Retinal pigment epithelial cell (primary cell): ENCODE results near the gene EEF1A2.

ENCODE experiments used
- DNase-seq: peaks from one replicate; pipeline ENCODE4 v3.0.0-alpha.2; 2010; ENCODE audit warnings: low read depth
- H3K4me3 ChIP-seq: 2 replicates; pipeline ENCODE4 v1.5.1; 2011; ENCODE audit warnings: mild to moderate bottlenecking, low read length, control low read depth, moderate library complexity
- TF ChIP-seq, protein P1 (sequence below): conservative IDR thresholded peaks from 2 replicates; pipeline ENCODE4 v1.5.1; 2011; ENCODE audit warnings: low read depth, low read length, control low read depth, inconsistent platforms

The EEF1A2 gene

DNA sequence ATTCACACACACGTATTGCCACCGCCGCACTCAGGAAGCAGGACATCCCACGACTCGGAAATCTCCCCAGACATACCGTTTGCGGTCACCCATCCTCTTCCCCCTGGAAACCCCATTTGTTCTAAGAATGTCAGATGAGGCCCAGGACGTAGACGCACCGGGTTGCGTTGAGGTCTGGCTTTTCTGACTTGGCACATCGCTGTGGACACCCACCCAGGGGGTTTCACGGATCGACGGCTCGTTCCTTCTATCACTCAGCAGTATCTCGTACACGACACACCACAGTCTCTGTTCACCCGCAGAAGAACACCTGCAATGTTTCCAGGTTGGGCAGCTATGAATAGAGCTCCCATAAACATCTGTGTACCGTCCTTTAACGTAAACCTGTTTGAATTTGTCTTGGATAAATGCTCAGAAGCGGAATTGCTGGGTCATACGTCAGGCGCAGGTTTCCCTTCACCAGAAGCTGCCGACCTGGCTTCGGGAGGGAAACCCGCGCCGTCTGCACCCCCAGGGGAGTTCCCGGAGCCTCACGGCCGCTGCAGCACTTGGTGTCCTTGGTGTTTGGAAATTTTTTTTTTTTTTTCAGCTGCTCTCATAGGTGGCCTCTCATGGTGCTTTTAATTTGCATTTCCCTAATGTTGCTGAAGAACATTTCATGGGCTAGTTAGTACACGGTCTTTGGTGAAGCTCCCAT, 9.3 kb upstream of the EEF1A2 start:
- no peak for DNase-seq
- no peak overlapping the region for H3K4me3 ChIP-seq
- TF ChIP-seq, protein P1, sequence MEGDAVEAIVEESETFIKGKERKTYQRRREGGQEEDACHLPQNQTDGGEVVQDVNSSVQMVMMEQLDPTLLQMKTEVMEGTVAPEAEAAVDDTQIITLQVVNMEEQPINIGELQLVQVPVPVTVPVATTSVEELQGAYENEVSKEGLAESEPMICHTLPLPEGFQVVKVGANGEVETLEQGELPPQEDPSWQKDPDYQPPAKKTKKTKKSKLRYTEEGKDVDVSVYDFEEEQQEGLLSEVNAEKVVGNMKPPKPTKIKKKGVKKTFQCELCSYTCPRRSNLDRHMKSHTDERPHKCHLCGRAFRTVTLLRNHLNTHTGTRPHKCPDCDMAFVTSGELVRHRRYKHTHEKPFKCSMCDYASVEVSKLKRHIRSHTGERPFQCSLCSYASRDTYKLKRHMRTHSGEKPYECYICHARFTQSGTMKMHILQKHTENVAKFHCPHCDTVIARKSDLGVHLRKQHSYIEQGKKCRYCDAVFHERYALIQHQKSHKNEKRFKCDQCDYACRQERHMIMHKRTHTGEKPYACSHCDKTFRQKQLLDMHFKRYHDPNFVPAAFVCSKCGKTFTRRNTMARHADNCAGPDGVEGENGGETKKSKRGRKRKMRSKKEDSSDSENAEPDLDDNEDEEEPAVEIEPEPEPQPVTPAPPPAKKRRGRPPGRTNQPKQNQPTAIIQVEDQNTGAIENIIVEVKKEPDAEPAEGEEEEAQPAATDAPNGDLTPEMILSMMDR, result no peak

DNA sequence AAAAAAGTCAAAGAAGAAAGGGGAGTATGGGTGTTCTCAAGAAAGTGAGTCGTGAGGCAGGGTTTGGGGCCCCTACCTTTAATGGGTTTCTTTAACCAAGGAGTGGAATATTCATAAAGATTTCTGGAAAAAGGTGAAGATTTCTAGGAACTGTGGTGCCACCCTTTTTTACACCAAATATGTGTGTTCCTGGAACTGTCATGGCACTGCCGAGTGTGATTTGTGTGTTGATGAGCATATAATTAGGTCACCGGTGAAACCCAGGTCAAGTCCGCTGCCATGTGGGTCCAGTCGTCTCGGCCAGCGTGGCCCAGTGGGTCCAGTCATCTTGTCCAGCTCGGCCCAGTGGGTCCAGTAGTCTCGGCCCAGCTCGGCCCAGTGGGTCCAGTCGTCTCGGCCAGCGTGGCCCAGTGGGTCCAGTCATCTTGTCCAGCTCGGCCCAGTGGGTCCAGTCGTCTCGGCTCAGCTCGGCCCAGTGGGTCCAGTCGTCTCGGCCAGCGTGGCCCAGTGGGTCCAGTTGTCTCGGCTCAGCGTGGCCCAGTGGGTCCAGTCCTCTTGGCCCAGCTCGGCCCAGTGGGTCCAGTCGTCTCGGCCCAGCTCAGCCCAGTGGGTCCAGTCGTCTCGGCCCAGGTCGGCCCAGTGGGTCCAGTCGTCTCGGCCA, 8.3 kb upstream of the EEF1A2 start:
- DNase-seq, result no peak
- TF ChIP-seq, protein P1, result no peak
- no peak overlapping the region for H3K4me3 ChIP-seq

DNA sequence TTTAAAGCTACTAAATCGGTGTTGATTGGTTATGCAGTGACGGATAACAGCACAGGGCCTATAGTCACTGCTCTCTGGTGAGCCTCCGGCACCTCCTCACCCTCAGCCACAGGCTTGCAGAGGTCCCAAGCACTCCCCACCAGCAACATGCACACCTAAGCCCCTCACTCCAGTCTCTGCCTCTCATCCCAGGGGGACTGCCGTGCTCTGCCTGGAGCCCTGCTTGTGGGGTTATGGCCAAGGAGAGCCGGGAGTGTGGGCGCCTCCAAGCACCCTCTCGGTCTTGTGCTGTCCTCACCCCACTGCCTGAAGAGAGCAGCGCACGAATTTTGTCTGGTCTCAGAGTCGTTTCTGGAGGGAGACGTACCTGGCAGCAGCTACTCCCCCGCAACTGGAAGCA, 6.8 kb upstream of the EEF1A2 start:
- TF ChIP-seq, protein P1, result no peak
- no peak overlapping the region for H3K4me3 ChIP-seq
- no peak for DNase-seq

DNA sequence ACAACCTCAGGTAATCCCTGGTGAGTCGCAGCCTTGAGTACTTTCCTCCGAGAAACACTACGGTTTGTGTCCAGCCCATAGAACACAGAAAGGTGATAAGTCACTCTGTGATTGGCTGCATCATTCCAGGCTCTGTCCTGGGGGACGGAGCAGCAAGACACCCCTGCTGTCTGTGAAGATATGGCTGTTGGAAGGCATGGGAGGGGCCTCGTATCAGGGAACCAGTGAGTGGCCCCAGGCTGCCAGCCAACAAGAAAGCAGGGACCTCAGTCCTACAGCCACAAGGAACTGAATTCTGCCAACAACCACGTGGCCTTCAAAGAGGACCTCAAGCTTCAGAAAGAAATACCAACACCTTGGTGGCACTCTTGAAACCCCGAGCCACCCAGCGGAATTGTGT, 6.4 kb upstream of the EEF1A2 start:
- DNase-seq, result no peak
- TF ChIP-seq, protein P1, result no peak
- no peak overlapping the region for H3K4me3 ChIP-seq

DNA sequence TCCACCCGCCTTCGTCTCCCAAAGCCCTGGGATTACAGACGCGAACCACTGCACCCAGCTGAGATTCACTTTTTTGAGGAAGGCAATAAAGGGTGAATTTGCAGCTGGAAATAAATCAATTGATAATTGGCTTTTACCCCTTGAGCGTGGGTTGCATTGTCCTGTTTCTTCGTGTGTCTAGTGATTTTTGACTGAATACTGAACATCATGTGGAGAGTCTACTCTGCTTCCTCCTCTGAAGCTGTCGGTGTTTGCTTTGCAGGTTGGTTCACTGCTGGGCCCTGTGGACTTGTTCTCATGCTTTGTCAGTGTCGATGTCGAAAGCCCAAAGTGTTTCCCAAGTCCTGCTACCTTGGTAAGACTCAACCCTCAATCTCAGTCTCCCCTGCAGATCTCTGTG, 5.8 kb upstream of the EEF1A2 start:
- no peak for DNase-seq
- H3K4me3 ChIP-seq, result no peak overlapping the region
- TF ChIP-seq, protein P1, result no peak

DNA sequence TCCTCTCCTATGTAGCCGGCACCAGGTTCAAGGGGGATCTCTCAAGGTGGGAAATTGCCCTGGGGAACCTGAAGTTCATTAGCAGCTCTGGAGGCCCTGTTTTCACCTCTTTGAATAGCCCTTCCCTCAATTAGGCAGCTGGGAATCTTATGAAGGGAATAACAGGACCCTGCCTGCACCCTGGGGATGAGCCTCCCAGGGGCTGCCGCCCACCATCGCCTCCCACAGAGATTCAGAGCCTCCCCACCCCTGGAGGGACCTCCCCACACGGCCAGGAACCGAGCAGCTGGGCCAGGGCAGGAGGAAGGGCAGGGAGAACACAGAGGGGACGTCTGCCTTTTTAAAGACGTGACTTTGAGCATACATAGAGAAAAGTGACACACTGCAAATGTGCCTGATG, 4.6 kb upstream of the EEF1A2 start:
- no peak overlapping the region for H3K4me3 ChIP-seq
- TF ChIP-seq, protein P1, result no peak
- DNase-seq, result no peak

DNA sequence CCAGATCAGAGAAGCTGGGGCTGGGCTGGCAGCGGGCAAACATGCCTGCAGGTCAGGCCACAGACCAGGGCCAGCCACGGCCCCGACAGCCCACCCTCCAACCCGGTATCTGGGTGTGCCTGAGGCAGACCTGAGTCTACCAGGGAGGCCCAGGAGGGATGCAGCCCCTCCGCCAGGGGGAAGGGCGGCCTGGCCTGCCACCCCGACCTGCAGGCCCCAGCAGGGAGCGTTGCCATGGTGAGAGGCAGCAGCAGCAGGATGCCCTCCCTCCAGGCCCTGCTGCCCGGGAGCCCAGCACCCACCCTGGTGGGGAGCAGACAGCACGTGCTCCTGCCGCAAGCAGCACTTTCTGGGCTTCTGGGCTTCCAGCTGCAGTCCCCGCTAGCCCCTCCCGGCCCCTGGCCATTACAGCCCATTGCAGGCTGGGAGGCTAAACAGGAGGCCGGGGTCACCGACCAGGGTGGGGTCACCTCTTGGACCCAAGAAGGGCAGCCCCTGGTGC, 3.8 kb upstream of the EEF1A2 start:
- DNase-seq, result no peak
- TF ChIP-seq, protein P1, result no peak
- no peak overlapping the region for H3K4me3 ChIP-seq
